HG02943 (cell line): ENCODE data around the gene ACKR4.
A peak's percentile ranks its signal among the peaks of the same experiment; 100 is the strongest.
"Not testable (repeated sequence)": the region's sequence is repeated elsewhere in the genome, so short reads cannot be mapped to it uniquely, and the experiment has no call there.

Source experiments
- ATAC-seq: cut with Tn5 transposase; IDR thresholded peaks from one replicate; pipeline ENCODE4 v1.9.1; 2021; ENCODE audit warnings: mild to moderate bottlenecking, low read depth, moderate library complexity; ENCODE audit not compliant: unreplicated experiment

ACKR4 gene

GRCh38 chr3:132596816-132597433, at the start of gene ACKR4:
TSS of gene ACKR4 (plus strand) at chr3:132597270. CDS start at chr3:132600398, 3,128 bp downstream.
- ATAC-seq: no peak

- ATAC-seq: no peak
Measured at GRCh38 chr3:132549169-132549568, 47.9 kb upstream of the ACKR4 start.

- ATAC-seq: peak; percentile 69
Measured at GRCh38 chr3:132549890-132550578, 47.0 kb upstream of the ACKR4 start.

GRCh38 chr3:132550579-132551305, 46.3 kb upstream of the ACKR4 start:
- no peak for ATAC-seq

GRCh38 chr3:132553826-132554225, 43.2 kb upstream of the ACKR4 start:
- ATAC-seq: no peak

GRCh38 chr3:132554437-132554836, 42.6 kb upstream of the ACKR4 start:
- ATAC-seq: no peak

- no peak for ATAC-seq
Measured at GRCh38 chr3:132555306-132556035, 41.6 kb upstream of the ACKR4 start.

- not testable (repeated sequence) for ATAC-seq
Measured at GRCh38 chr3:132556036-132556386, 41.1 kb upstream of the ACKR4 start.

GRCh38 chr3:132556508-132557159, 40.4 kb upstream of the ACKR4 start:
- no peak for ATAC-seq

GRCh38 chr3:132561003-132561402, 36.1 kb upstream of the ACKR4 start:
- no peak for ATAC-seq

GRCh38 chr3:132563420-132564069, 33.5 kb upstream of the ACKR4 start:
- ATAC-seq: no peak

GRCh38 chr3:132564070-132564465, 33.0 kb upstream of the ACKR4 start:
- ATAC-seq: no peak

GRCh38 chr3:132568422-132568821, 28.6 kb upstream of the ACKR4 start:
- no peak for ATAC-seq

GRCh38 chr3:132569153-132569552, 27.9 kb upstream of the ACKR4 start:
- ATAC-seq: no peak

GRCh38 chr3:132569580-132569979, 27.5 kb upstream of the ACKR4 start:
- ATAC-seq: no peak

GRCh38 chr3:132570016-132570415, 27.1 kb upstream of the ACKR4 start:
- no peak for ATAC-seq

- ATAC-seq: no peak
Measured at GRCh38 chr3:132573797-132574211, 23.3 kb upstream of the ACKR4 start.

- no peak for ATAC-seq
Measured at GRCh38 chr3:132587401-132587800, 9.7 kb upstream of the ACKR4 start.

GRCh38 chr3:132592216-132592615, 4.9 kb upstream of the ACKR4 start:
- ATAC-seq: no peak
